GM21576 (cell line): ENCODE results near the gene ADCY6.

Source experiments
- ATAC-seq: cut with Tn5 transposase; IDR thresholded peaks from one replicate; pipeline ENCODE4 v1.9.1; 2021; ENCODE audit warnings: mild to moderate bottlenecking, moderate library complexity; ENCODE audit not compliant: unreplicated experiment

Gene ADCY6

DNA sequence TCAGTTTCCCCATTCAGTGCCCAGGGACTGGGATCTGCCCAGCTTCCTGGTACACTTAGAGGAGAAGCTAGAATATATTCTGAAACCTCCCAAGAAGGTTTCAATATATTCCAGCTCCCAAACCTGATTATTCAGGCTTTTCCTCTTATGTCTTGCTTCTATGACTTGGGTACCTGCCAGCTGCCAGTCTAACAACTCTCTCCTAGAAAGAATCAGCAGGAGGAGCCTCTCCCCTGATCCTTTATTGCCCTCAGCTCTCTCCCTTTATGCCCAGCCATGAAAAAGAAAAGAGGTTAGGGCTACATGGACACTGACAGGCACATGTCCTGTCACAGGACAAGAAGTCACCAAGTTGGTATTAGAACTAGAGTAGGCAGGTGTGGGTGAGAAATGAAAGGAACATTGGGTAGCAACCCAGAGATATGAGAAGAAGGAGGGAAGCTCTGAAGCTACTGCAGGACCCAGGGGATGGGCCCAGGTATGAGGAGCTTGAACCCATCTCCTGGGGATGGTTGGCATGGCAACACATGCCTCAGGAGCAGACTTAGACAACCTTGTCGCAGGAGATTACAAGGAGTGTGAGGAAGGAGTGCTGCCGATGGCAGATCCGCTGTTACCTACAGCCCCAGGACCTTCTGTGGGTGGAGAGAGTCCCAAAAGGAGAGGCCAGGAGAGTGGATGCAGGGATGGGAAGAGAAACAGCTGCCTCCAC is 27.4 kb upstream of the ADCY6 start:
- no peak for ATAC-seq

DNA sequence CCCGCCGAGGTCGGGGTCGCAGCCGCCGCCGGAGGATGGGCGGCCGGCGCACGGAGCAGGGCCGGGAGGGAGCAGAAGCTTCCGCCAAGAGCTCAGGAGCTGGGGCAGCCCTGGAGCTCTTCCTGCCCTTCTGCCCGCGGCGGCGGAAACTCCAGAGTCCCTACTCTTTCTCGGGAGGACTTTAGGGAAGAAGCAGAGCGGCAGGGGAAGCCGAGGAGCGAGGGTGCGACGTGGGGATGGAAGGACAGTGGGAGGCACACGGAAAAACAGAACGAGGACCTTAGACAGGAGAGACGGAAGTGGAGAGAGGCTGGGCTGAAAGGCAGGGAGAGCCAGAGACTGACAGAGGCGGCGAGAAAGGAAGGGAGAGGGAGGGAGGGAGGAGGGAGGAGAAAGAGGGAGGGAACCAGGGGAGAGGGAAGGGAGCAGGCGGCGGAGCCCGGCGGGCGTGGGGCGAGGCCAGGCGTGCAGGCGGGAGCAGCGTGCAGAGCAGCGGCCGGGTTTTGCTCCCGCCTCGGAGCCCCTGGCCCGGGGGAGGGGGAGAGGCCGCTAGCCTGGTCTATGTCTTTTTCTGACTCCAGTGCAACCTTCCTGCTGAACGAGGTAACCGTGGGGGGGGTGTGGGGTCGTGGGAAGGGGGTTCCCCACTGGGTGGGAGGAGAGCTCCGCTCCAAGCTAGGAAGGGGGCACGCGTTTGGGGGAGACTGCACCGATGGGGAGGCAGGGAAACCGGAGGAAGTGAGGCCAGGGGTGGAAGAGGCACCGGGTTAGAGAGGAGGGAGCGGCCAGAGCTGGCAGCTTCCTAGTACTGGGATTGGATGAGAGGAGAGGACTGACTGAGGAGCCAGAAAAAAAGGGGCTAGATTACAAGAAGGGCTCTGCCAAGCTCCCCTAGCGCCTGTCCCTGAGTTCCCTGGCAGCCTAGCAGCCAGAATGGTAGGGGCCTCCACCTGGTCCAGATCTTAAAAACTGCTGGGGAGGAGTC is 26.5 kb upstream of the ADCY6 start:
- ATAC-seq = peak; percentile 30

DNA sequence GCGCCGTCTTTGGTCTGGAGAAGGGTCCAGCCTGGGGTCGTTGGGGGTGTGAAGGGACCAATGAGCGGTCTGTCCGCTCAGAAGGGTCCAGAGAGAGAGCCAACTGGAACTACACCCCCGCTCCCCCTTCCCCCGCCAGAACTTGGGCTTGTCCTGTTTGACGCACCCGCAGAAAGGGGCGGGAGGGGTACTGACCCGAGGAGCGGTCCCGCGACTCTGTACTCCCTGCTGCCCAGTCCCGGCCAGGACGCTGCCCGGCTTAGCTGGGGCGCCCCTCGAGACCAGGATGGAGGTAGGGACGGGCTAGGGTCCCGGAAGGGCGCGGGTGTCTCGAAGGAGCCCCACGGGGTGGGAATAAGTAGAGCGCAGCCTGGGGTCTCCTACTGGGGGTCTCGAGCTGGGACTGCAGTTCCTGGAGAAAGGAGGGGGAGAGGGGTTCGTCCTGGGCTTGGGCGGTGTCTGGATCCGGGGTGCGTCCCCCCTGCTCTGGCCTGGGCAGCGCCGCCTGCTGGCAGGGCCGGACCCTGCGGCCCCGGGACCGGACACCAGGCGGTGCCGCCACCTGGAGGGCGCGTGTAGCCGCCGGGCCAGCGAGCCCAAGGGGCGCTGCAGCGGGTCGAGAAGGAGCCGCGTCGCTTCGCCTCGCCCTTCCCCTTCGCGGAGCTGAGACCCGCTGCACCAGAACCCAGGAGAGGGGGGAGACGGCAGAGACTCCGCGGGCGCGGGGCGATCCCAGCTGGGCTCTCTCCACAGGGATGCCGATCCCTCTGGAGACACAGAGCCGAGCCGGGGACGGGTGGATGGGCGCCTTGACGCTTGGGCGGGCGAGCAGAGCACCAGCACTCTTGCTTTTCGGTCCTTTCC is 25.6 kb upstream of the ADCY6 start:
- peak; percentile 57 for ATAC-seq

DNA sequence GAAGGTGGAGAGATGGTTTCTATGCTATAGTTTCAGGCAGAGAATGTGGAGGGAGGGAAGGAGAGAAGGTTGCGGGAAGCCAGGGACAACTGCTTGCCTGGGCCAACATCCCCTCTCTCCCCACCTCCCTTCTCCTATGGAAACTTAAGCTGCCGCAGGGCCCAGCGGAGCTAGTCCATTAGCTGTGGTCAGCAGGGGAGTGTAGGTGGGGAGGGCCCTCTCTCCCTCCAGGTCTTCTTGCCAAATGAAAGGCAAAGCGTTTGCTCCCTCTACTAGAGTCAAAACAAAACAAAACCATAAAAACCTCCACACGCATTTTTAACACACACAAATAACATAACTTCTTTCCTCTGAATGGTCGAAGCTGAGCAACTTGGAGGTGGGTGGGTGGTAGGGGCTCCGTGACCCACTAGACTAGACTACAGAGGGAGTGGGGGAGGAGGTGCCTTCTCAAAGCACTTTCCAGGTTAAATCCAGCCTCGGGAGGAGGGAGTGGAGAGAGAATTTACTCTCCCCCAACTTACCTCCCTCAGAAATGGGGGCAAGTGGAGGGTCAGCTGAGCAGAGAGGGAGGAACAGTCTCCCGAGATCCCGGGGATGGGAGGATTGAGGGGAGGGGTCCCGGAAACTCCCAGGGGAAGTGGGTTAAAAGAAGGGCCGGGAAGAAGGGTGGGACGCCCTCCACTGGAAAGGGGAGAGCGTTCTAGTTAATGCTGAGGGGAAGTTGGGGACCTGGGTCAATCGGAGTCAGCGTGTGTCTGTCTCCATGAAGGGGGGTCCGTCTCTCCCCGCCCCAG is 24.8 kb upstream of the ADCY6 start:
- no peak for ATAC-seq

DNA sequence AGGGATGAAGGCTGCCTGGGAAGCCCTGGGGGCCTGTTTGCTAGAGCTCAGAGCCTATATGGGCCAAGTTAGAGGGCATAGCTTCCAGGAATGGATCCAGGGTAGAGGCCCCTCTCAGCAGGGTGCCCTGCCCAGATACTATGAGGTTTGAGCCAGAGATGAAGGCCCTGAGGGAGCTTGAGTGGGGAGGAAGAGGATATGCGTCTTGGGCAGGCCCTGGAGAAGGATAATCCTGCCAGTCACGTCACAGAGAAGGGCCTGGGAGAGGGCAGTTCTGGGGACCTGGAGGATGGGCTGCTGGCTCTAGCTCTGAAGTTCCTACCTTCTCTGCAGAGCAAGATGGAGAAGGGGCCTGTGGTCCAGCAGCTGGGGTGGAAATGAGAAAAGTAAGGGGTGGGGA is 23.5 kb upstream of the ADCY6 start:
- no peak for ATAC-seq

DNA sequence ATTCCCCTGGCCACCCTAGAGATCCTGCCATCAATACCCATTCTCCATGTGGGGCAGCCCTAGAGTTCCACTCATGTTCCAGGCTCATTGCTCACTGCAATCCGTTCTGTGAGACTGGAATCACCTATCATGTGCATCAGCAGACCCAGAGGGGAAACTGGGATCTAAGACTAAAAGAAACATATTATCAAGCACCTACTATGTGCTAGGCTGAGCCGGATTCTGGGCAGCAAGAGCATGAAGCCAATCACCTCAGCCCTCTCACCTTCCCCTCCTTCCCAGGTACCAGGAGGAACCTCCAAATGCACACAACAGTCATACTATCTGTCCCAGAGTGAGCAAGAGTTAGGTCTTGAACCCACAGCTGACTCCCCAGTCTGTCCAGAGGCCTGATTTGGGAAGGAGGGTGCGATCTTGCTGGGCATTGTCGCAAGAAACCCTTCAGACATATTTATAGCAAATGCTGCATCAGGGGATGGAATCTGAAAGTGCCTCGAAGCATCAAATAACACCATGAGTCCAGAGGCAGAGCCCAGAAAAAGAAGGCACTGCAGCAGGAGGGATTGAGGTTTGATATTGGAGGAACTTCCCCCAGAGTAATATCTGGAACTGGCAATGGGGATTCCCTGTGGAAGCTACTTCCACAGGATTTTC is 22.7 kb upstream of the ADCY6 start:
- no peak for ATAC-seq

DNA sequence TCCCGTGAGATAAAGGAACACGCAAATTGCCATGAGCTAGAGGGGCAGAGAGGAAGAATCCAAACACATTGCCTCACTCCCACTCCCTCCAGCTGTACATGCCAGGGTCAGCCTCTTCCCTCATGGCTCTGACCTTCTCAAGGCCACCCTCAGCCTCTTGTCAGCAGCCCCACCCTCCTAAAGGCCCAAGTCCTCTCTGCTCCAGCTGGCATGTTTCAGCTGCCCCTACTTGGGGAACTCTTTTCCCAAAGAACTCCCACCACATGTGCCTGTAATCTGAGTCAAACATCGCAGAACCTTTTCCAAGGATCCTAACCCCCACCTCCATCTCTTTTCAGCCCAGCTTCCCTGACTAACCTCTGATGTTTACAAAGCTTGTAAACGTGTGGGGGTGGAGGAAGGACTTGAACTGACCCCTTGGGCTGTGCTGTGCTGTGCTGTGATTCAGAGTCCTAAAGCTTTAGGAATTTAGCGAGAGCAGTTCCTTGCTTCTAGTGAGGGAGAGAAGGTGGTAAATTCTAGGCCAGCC is 22.1 kb upstream of the ADCY6 start:
- ATAC-seq = no peak

DNA sequence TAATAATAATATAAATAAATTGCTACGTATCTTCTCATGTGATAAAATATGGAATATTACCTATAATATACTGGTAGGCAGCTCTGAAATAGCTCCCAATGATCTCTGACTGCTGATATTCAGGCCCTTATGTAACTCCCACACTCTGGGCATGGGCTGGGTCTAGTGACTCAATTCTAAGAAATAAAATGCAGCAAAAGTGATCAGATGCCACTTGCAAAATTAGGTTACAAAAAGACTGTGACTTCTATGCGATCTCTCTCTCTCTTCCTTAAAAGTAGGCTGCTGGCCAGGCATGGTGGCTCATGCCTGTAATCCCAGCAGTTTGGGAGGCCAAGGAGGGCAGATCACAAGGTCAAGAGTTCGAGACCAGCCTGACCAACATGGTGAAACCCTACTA is 19.1 kb upstream of the ADCY6 start:
- ATAC-seq = no peak

DNA sequence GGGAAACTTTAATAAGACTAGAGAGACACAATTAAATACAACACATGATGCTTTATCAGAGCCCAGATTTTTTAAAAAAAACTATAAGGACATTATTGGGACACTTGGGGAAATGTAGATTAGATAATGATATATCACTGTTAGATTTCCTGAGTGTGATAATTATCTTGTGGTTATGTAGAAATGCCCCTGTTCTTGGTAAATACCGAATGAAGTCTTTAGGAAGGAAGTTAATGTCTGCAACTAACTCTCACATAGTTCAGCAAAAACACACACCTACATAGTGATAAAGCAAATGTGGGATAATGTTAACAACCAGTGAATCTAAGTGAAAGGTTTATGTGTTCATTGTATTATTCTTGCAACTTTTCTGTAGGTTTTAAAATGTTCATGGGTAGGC is 14.8 kb upstream of the ADCY6 start:
- ATAC-seq = no peak

DNA sequence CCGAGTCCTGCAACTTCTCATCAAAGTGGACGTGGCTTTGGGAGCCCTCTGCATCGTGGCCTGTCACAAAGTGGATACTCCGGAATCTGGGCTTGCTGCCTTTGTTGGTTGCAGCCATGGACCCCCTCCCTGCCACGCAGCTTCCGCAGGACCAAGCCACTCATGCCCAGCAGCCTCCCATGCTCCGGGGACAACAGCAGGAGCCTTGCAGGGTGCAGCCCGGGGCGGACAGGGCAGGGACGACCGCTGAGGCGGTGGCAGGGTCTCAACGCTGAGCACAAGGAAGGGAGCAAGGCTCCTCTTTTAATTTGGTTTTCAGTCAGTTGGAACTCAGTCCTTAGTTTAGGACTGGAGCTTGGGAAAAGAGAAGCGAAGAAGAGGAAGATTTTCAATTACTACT is 12.1 kb upstream of the ADCY6 start:
- no peak for ATAC-seq

DNA sequence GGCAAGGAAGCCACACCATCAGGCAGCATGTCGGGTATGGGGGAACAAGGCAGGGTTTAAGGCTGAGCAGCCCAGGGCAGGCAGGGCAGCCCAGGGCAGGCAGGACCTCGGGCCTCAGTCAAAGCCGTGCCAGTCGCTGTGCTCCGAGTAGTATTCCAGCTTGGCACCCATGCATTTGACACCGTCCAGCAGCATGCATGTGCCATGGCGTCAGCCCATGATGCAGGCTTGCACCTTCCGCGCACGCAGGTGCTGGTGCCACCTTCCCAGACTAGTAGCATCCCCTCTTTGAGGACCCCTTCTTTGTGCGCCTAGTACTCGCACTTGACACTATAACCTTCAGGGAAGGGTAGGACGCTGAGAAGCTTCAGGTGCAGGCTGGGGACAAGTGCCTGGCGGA is 11.6 kb upstream of the ADCY6 start:
- ATAC-seq = no peak

DNA sequence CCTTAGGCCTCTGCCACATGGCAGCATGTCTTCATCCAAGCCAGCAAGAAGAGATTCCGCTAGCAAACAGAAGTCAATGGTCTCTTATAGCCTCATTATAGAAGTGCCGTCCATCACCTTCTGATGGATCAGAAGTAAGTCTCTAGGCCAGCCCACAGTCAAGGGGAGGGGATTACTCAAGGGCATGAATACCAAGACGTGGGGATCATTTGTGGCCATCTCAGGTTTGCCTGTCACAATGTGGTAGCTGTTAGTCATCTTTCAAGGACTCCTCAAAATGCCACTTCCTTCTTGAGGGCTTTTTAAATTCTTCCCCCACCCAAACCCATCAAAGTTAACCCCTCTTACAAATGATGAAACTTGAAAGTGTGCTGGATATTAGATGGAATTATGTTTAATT is 8.1 kb upstream of the ADCY6 start:
- no peak for ATAC-seq

DNA sequence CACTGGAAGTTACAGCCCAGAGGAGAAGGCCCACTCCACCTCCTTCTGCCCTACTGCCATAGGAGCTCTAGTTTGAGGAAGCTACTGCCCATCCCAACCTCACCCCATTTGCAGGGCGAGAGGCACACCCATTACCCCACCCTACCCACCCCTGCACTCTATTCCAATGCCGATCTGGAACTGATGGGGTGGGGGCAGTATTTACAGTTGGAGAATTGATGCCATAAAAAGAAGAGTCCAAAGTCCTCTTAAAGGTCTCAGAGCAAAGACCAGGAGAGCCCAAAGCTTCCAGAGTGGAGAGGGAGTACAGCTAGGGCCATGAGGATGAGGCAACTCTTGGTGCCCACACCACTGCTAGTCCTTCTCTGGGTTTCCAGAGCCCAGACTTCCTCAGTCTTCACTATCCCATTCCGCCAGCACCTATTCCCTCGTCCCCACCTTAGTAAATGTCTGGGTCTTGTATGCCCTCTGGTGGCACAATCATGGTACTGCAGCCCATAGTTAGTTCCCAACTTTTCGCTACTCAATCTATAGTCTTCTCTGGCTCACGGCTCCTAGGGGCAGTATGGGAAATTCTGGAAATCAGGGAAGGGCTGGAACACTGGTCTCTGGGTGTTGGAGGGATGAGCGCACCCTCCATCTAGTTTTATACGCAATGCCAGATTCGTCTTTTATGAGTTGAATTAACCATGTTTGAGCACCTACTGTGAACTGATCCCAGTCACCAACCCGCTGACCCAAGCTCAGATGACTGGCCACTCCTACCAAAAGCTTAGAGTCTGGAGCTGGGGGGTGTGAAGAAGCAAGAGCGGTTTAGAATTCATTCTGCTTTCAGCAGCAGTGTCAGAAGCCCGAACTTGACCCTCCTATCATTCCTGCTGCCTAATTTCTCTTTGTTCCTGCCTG is 6.9 kb upstream of the ADCY6 start:
- no peak for ATAC-seq

DNA sequence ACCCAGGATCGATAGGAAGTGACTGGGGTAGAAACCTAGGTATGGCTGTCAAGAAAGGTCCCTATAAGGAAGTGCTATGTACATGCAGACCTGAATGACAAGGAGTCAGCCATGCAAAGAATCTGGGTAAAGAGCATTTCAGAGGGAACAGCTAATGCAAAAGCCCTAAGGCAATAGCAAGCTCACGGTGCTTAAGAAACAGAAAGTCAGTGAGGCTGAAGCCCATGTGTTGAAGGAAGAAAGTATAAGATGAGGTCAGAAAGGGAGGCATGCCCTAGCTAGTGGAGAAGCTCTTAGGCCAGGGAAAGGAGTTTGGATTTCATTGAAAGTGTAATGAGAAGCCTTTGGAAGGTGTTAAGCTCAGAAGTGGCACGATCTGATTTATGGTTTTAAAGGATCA is 6.0 kb upstream of the ADCY6 start:
- ATAC-seq = no peak

DNA sequence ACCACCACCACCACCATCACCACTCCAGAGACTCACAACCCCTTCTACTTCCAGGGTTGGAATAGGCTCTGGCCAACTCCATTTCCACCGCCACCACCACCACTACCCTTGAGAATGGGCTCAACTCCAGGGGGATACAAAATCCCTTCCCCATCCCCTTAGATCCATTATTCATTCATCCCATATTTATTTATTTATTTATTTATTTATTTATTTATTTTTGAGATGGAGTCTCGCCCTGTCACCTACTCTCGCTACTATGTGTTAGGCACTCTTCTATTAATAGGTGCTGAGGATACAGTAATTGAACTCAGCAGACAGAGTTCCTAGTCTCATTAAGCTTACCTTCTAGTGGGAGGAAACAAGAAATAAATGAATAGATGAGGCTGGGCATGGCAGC is 4.8 kb upstream of the ADCY6 start:
- ATAC-seq = no peak

DNA sequence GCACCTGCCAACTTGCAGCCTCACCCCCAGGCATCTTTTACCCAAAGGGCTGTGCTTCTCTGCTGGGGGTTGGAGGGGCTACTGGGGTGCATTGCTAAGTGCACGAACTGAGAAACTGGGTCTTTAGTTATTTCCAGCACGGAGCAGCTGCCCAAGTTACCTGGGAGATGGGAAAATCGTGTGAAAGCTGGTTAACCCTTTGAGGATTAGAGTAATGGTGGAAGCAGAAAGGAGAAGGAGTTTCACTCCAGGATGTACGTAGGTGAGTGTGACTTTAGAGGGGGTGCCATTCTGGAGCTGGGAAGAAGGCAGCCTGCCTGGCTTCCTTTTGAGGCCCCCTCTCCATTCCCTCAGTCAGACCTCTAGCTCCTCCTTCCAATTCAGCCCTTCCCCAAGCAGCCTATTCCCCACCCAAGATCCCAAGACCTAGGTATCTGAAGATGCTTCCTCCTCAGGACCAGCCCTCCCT is 1.0 kb upstream of the ADCY6 start:
- no peak for ATAC-seq

DNA sequence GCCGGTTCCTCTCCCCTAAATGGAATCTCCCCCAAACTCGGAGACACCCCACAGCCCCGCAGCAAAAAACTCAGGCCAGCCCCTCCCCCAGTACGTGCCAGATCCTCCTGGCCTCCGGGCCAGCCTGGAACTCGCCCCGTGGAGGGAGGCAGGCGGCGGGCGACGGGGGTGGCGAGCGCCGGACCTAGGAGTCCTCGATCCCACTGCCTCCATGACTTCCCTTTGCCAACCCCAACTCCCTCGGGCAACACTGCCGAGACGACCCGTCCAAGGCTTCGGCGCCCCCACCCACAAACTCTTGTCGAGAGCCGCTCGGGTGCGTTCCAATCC is 400 bp downstream of the ADCY6 start:
- ATAC-seq = no peak

DNA sequence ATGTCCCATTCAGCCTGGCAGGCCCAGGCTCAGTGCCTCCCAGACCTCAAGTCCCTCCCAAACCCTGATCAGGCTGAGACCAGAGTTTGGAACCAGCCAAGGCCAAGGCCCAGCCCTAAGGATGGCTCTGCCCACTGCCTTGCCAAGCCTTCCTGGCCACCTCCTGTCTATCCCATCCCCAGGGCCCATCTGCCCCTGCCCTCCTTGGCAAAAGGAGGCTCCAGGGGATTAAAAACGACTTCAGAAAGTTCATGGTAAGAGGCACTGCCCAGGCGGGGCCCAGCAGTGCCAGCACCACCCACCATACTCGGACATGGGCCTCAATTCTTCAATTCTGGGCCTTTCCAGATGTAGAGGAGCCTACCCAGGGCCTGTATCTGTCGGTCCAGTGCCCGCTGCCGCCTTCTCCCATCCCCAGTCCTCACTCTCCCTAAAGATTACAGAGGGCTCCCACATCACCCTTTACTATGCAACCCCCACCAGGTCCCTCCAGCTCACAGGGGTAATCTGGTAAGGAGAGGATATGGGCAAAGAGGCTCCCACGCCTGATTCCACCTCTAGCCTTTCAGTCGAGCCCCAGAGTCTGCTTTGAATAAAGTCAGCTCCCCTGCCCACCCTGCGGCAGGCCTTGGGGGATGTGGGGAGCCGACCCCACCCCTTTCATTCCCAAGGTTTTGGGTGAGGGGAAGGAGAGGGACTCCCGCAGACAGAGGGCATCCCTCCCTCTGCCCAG is 932 bp downstream of the ADCY6 start:
- ATAC-seq = no peak
